Right forelimb (tissue), 1 donor: ENCODE data around the gene DICER1.
"Not testable (repeated sequence)": the region's sequence is repeated elsewhere in the genome, so short reads cannot be mapped to it uniquely, and the experiment has no call there.

Source experiments
- DNase-seq: peaks from one replicate; pipeline ENCODE4 v3.0.0-alpha.2; 2018

The DICER1 gene

GRCh38 chr14:95183532-95184412, 26.4 kb upstream of the DICER1 start:
- no peak for DNase-seq

- no peak for DNase-seq
Measured at GRCh38 chr14:95183082-95183481, 25.8 kb upstream of the DICER1 start.

- no peak for DNase-seq
Measured at GRCh38 chr14:95182379-95182778, 25.1 kb upstream of the DICER1 start.

- no peak for DNase-seq
Measured at GRCh38 chr14:95180966-95181741, 23.8 kb upstream of the DICER1 start.

DNA sequence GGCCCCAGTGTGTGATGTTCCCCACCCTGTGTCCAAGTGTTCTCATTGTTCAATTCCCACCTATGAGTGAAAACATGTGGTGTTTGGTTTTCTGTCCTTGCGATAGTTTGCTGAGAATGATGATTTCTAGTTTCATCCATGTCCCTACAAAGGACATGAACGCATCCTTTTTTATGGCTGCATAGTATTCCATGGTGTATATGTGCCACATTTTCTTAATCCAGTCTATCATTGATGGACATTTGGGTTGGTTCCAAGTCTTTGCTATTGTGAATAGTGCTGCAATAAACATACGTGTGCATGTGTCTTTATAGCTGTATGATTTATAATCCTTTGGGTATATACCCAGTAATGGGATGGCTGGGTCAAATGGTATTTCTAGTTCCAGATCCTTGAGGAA, 18.3 kb upstream of the DICER1 start:
- not testable (repeated sequence) for DNase-seq

GRCh38 chr14:95174184-95174792, 17.0 kb upstream of the DICER1 start:
- DNase-seq: no peak

GRCh38 chr14:95173518-95173917, 16.2 kb upstream of the DICER1 start:
- DNase-seq: no peak

DNA sequence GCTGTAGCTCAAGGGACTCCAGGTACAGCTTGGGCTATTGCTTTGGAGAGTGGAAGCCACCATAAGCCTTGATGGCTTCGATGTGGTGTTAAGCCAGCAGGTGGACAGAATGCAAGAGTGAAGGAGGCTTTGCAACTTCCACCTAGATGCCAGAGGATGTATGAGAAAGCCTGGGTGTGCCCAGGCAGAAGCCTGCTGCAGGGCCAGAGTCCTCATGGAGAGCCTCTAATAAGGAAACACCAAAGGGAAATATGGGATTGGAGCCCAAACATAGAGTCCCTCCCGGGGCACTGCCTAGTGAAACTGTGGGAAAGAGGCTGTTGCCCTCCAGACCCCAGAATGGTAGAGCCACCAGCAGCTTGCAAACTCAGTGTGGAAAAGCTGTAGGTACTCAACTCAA, 9.8 kb upstream of the DICER1 start:
- no peak for DNase-seq

DNA sequence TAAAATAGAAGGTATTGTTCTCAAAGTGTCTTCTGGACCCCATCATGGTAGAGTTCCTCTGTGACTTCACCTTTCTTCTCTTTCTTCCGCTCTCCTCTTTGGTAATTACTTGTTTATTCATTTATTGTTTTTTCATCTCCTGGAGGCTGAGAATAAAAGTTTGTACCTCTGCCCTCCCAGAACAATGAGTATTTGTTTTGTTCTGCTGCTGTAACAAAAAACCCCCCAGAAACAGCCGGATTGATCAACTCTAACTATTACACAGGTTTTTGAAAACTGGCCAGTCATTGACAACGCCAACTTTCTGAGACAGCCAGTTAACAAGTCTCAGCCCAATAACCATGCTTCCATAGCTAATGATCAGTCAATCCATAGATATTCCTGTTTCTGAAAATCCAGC, 8.2 kb upstream of the DICER1 start:
- no peak for DNase-seq

DNA sequence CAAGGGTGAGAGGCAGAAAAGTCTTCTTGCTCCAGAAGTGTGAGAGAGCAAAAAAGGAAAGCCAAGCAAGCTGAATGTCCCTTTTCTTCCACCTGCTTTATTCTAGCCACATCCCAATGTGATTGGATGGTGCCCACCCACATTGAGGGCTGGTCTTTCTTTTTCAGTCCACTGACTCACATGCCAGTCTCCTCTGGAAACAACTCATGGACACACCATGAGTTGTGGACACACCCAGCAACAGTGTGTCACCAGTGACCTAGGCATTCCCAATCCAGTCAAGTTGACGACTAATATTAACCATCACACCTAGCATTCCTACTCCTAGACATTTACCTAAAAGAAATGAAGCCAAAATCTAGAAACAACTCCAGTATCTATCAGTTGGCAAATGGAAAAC, 7.2 kb upstream of the DICER1 start:
- DNase-seq: no peak

GRCh38 chr14:95163666-95164065, 6.3 kb upstream of the DICER1 start:
- DNase-seq: no peak

DNA sequence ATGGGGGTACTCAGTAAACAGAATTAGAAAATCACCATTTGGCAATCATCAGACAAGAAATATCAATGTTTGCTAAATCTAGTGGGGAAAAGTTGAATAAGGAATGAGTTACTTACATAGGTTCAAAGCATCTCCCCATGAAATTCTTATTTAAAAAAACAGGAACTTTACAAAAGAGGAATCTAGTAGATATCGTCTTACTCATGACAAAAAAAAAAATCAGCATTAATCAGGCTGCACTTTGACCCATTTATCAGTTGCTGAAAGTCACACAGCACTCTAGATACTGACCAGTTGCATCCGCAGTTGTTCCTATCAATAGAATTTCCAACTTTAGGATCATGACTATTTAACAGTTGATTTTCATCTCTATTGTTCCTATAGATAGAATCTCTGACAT, 5.8 kb upstream of the DICER1 start:
- no peak for DNase-seq

DNA sequence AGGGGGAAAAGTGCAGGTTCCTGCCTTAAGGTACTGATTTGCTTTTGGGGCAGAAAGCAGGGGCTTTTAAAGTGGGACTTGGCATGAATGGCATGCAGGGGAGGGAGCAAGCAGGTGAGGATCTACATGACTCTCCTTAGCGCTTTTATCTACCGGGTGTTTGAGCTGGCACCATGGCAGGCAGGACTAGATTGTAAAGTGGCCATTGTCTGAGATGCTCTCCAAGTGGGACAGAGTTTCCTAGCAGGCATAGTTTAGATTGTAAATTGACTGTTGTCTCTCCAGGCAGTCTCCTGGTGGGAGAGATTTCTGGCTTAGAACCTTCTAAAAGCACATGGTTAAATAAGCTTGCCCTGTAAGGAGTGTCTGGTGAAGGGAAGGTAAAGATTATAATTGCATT, 5.3 kb upstream of the DICER1 start:
- DNase-seq: no peak

DNA sequence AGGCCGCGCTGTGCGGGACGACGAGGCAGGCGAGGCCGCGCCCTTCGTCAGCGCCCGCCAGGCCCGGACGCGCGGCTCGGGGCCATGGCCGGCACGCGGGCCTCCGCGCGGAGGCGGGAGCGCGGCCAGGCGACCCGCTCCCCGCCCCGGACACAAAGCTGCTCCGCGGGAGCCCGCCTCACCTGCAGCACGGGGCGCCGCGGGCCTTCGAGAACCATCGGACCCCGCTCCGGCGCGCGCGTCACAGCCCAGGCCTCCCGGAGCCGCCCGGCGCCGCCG, 342 bp downstream of the DICER1 start:
- DNase-seq: no peak

DNA sequence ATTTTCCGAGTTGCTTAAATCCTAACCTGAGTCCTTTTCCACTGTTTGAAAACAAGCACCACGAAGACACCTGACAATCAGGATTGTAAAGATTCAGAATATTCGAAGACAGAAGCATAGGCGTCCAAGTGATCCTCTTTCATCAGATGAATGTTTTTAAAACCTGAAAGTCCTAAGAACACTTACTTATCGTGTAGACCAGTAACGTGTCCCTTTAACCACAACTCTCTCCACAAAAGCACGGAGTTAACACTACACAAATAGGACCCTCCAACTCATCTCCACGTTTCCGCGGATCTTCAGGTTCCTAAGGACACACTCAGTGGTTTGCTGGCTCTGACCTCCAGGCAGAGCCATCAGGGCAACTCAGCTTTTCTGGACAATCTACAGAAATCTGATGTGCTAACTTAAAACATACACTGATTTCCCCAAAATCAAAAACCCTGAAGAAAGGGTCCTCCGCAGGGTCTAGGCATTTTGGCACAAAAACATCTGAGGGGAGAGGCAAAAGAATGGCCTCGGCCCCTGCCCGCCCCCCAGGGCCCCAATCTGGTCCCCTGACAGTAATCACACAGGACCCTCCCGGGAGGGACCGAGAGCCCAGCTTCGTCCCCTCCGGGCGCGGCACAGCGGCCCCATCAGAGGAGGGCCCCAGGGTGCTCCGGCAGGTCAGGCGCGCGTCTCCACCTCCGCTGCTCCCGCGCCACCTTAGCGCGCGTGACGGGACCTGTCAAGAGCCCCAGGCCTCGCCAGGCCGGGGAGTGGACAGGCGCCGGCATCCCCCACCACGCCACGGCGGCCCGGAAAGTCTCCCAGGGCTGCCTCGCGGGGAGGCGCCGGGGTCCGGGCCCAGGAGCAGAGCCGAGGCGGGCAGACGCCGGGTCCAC, 925 bp downstream of the DICER1 start:
- DNase-seq: peak; percentile 53

GRCh38 chr14:95155045-95155444, 2.3 kb downstream of the DICER1 start:
- DNase-seq: no peak

DNA sequence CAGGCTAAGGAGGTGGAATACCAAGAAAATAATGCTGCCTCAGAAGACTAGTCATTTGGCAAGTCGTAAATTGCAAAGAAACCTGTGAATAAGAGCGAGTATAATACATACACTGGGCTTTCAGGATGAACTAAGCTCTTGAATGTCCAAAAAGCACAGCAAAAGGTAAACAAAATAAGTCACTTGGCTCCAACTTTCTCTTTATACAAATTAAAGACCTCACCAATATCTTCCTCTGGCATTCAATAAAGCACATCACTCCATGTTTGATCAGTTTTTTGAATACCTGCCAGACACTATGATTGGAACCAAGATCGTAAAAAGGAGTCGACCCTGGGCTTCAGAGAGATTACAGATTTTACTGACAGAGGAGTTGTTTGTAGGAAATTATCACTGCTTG, 3.5 kb downstream of the DICER1 start:
- no peak for DNase-seq

- no peak for DNase-seq
Measured at GRCh38 chr14:95151561-95151960, 5.8 kb downstream of the DICER1 start.

- no peak for DNase-seq
Measured at GRCh38 chr14:95150910-95151309, 6.4 kb downstream of the DICER1 start.

DNA sequence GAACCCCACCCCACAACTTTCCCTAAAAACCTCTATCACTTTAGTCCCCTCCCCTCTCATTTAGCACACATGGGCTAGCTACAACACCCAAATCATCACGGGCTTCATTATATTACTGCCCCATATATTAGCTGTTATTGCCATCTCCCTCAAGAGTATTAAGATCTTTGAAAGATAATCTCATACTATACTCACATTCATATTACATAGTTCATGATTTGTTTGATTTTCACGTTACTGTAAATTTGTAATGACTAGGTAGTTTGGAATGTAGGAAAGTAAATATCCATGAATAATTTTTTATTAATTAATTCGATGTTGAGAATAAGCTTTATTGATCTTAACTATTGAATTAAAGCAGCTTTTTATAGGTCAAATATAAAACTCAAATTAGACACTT, 7.9 kb downstream of the DICER1 start:
- no peak for DNase-seq

- DNase-seq: no peak
Measured at GRCh38 chr14:95147597-95147996, 9.7 kb downstream of the DICER1 start.

- no peak for DNase-seq
Measured at GRCh38 chr14:95146079-95146771, 11.1 kb downstream of the DICER1 start.
